Left ventricle myocardium inferior (tissue), 1 donor: ENCODE results near the gene REM2. TPM values are rescaled to one million over a fixed set of nuclear protein-coding genes. Genes with fewer than 3 reads are reported as not detected.

ENCODE experiments used
- DNase-seq: peaks from one replicate; pipeline ENCODE4 v3.0.0-alpha.2; 2020
- H3K27ac ChIP-seq: fragments of 200-600 bp; replicated peaks from 2 replicates; pipeline ENCODE4 v1.8.0; 2021
- H3K27me3 ChIP-seq: fragments of 200-600 bp; 2 replicates; pipeline ENCODE4 v1.8.0; 2021; ENCODE audit warnings: low read depth
- H3K36me3 ChIP-seq: fragments of 200-600 bp; 2 replicates; pipeline ENCODE4 v1.8.0; 2021
- H3K4me1 ChIP-seq: fragments of 200-600 bp; 2 replicates; pipeline ENCODE4 v1.8.0; 2021
- H3K4me3 ChIP-seq: fragments of 200-600 bp; 2 replicates; pipeline ENCODE4 v1.8.0; 2021; ENCODE audit warnings: mild to moderate bottlenecking, moderate library complexity
- H3K9me3 ChIP-seq: fragments of 200-600 bp; replicated peaks from 2 replicates; pipeline ENCODE4 v1.8.0; 2021
- intact Hi-C: fragments of 100-400 bp; cut with micrococcal nuclease; formaldehyde crosslinking; loops from one replicate; pipeline ENCODE4 v1.11.0; 2022
- total RNA-seq: library from RNA; stranded (reverse); fragmentation: NEBNext Ultra II Directional; extraction: Animal tissue kit (Norgen Biotek cat#: 25700); gene quantifications from one replicate; pipeline ENCODE4 v1.2.1, GENCODE V29; 2021
- TF ChIP-seq, protein P1 (sequence below): fragments of 200-600 bp; IDR thresholded peaks from 2 replicates; pipeline ENCODE4 v1.8.0; 2021; ENCODE audit warnings: antibody characterized with exemption, mild to moderate bottlenecking, borderline replicate concordance
- donor health status: DM: no; HTN: yes; CAD: no; lungs with severe emphysema.

REM2 gene
- total RNA-seq, 1 donor from 2014 or later: not detected

DNA sequence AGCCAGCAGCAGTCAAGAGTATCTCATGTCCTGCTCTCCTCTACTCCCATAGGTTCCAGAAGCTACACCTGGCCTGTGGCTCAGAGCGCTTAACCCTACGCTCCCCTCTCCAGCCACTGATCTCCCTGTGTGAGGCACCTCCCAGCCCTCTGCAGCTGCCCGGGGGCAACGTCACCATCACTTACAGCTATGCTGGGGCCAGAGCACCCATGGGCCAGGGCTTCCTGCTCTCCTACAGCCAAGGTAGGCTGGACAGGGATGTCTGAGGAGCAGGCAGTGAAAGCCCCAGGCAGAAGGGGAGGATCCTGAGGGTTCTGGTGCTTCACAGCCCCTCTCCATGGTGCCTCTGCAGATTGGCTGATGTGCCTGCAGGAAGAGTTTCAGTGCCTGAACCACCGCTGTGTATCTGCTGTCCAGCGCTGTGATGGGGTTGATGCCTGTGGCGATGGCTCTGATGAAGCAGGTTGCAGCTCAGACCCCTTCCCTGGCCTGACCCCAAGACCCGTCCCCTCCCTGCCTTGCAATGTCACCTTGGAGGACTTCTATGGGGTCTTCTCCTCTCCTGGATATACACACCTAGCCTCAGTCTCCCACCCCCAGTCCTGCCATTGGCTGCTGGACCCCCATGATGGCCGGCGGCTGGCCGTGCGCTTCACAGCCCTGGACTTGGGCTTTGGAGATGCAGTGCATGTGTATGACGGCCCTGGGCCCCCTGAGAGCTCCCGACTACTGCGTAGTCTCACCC lies 7.8 kb upstream of the REM2 start:
- no peaks in the 10 kb centered on the region for H3K9me3 ChIP-seq
- intact Hi-C loops: no loop called here
- no peak overlapping the region for H3K27ac ChIP-seq
- peaks cover 63% of the 10 kb centered on the region for H3K36me3 ChIP-seq
- no peak overlapping the region for H3K4me3 ChIP-seq
- peaks cover 49% of the 10 kb centered on the region for H3K4me1 ChIP-seq
- TF ChIP-seq, protein P1, sequence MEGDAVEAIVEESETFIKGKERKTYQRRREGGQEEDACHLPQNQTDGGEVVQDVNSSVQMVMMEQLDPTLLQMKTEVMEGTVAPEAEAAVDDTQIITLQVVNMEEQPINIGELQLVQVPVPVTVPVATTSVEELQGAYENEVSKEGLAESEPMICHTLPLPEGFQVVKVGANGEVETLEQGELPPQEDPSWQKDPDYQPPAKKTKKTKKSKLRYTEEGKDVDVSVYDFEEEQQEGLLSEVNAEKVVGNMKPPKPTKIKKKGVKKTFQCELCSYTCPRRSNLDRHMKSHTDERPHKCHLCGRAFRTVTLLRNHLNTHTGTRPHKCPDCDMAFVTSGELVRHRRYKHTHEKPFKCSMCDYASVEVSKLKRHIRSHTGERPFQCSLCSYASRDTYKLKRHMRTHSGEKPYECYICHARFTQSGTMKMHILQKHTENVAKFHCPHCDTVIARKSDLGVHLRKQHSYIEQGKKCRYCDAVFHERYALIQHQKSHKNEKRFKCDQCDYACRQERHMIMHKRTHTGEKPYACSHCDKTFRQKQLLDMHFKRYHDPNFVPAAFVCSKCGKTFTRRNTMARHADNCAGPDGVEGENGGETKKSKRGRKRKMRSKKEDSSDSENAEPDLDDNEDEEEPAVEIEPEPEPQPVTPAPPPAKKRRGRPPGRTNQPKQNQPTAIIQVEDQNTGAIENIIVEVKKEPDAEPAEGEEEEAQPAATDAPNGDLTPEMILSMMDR: no peak
- H3K27me3 ChIP-seq: no peaks in the 10 kb centered on the region
- no peak for DNase-seq

DNA sequence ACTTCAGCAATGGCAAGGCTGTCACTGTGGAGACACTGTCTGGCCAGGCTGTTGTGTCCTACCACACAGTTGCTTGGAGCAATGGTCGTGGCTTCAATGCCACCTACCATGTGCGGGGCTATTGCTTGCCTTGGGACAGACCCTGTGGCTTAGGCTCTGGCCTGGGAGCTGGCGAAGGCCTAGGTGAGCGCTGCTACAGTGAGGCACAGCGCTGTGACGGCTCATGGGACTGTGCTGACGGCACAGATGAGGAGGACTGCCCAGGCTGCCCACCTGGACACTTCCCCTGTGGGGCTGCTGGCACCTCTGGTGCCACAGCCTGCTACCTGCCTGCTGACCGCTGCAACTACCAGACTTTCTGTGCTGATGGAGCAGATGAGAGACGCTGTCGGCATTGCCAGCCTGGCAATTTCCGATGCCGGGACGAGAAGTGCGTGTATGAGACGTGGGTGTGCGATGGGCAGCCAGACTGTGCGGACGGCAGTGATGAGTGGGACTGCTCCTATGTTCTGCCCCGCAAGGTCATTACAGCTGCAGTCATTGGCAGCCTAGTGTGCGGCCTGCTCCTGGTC lies 7.2 kb upstream of the REM2 start:
- DNase-seq: no peak
- intact Hi-C loops: no loop called here
- Histone ChIP-seq H3K9me3 (no peaks in the 10 kb centered on the region), H3K4me1 (peaks cover 43% of the 10 kb centered on the region), H3K36me3 (peaks cover 63% of the 10 kb centered on the region), H3K27me3 (no peaks in the 10 kb centered on the region), H3K4me3 (no peak overlapping the region), H3K27ac (no peak overlapping the region)
- TF ChIP-seq, protein P1: no peak

DNA sequence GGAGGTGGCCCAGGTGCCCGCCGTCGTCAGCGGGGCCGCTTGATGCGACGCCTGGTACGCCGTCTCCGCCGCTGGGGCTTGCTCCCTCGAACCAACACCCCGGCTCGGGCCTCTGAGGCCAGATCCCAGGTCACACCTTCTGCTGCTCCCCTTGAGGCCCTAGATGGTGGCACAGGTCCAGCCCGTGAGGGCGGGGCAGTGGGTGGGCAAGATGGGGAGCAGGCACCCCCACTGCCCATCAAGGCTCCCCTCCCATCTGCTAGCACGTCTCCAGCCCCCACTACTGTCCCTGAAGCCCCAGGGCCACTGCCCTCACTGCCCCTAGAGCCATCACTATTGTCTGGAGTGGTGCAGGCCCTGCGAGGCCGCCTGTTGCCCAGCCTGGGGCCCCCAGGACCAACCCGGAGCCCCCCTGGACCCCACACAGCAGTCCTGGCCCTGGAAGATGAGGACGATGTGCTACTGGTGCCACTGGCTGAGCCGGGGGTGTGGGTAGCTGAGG lies 6.0 kb upstream of the REM2 start:
- intact Hi-C loops: no loop called here
- Histone ChIP-seq H3K4me1 (peaks cover 35% of the 10 kb centered on the region), H3K4me3 (no peak overlapping the region), H3K27me3 (no peaks in the 10 kb centered on the region), H3K27ac (no peak overlapping the region), H3K9me3 (no peaks in the 10 kb centered on the region), H3K36me3 (peaks cover 63% of the 10 kb centered on the region)
- DNase-seq: no peak
- TF ChIP-seq, protein P1: no peak

DNA sequence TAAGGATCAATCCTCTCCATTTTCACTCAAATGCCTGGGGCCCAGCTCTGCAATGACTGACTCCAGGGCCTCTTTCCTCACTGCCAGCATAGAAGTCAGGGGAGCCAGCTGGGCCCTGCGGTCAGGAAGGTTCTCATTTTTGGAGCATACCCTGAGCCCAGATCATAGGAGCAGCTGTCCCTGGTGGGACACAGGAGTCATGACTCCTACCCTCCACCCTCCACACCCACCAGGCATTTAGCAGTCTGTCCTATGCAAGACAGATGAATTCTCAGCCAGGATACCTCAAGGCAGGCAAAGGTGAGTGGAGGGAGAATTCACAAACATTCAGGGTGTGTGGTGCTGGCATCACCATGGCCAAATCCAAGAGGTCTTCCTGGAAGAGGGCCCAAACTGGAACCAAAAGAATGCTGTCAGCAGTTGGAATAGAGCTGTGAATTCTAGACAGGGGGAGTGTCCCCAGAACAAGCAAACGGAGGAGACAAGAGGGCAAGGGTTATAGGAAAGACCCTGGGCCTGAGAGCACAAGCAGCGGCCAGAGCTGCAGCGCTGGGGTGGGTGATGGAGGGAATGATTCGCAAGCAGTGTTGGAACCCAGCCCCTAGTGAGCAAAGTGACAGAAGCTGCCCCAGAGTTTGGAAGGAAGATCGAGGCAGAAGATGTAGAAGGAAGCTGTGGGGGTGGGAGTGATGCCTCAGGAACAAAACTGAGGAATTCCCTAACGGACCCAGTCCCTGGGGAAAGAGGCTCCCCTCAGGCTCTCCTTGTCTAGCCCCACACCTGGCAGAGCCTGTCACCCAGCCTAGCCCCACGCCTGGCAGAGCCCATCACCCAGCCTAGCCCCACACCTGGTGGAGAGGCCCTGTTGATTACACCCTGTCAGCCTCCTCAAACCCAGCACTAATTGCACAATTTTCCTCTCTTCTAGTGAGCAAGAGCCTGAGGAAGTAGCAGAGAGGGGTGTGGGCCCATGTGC lies 4.5 kb upstream of the REM2 start:
- peaks cover 57% of the 10 kb centered on the region for H3K36me3 ChIP-seq
- peaks cover 20% of the 10 kb centered on the region for H3K4me1 ChIP-seq
- intact Hi-C loops: no loop called here
- no peak for DNase-seq
- no peak overlapping the region for H3K27ac ChIP-seq
- peaks cover 5% of the 10 kb centered on the region for H3K27me3 ChIP-seq
- TF ChIP-seq, protein P1: no peak
- no peaks in the 10 kb centered on the region for H3K9me3 ChIP-seq
- no peak overlapping the region for H3K4me3 ChIP-seq

DNA sequence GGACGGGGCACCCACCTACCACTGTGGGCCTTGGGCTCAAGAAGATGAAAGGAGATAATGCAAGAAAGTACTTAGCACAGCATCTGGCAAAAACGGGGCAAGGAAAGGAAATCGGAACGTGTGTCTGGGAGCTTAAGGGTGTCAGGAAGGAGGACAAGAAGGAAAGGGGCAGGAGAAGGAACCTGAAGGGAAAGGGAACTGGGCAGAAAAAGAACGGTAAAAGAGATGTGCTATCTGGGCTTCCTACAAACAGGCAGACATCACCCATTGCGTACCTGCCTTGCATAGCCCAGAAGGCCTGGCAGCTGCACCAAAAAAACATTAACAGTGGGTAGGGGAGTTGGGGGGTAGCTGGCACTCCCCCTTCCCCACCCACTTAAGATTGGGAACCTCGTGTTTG lies 958 bp upstream of the REM2 start:
- peaks cover 22% of the 10 kb centered on the region for H3K36me3 ChIP-seq
- DNase-seq: no peak
- no peaks in the 10 kb centered on the region for H3K9me3 ChIP-seq
- intact Hi-C loops: no loop called here
- peaks cover 19% of the 10 kb centered on the region for H3K27me3 ChIP-seq
- no peak overlapping the region for H3K27ac ChIP-seq
- no peak overlapping the region for H3K4me3 ChIP-seq
- H3K4me1 ChIP-seq: peaks cover 10% of the 10 kb centered on the region
- TF ChIP-seq, protein P1: no peak
